ENCODE data around the gene NLRC4.
"Not testable (repeated sequence)": the region's sequence is repeated elsewhere in the genome, so short reads cannot be mapped to it uniquely, and the experiment has no call there.

NLRC4 gene

GRCh38 chr2:32264422-32265105, at the start of gene NLRC4:
Gene NLRC4 (minus strand): TSS chr2:32264886. CDS start chr2:32256775, 8,111 bp downstream.
- peak; percentile 35 to 43 for ATAC-seq

- no peak for ATAC-seq
Observed at GRCh38 chr2:32310577-32310976, 45.9 kb upstream of the NLRC4 start.

GRCh38 chr2:32293966-32294562, 29.4 kb upstream of the NLRC4 start:
- ATAC-seq = not testable (repeated sequence)

GRCh38 chr2:32293493-32293892, 28.8 kb upstream of the NLRC4 start:
- ATAC-seq = not testable (repeated sequence)

GRCh38 chr2:32291746-32292145, 27.1 kb upstream of the NLRC4 start:
- ATAC-seq = no peak

GRCh38 chr2:32290000-32290339, 25.3 kb upstream of the NLRC4 start:
- ATAC-seq = no peak

GRCh38 chr2:32289165-32289999, 24.7 kb upstream of the NLRC4 start:
- ATAC-seq = peak in 1 of 2 donors; percentile 58

- ATAC-seq = peak; percentile 38 to 68
Observed at GRCh38 chr2:32284321-32284720, 19.6 kb upstream of the NLRC4 start.

- ATAC-seq = no peak
Observed at GRCh38 chr2:32278478-32278853, 13.8 kb upstream of the NLRC4 start.

- peak; percentile 99 for ATAC-seq
Observed at GRCh38 chr2:32277674-32278477, 13.2 kb upstream of the NLRC4 start, which contains the start of gene YIPF4. Gene YIPF4 (plus strand): TSS chr2:32277904. CDS start chr2:32278156, 252 bp downstream.

GRCh38 chr2:32277363-32277673, 12.6 kb upstream of the NLRC4 start:
- no peak for ATAC-seq

- ATAC-seq = not testable (repeated sequence)
Observed at GRCh38 chr2:32275790-32276189, 11.1 kb upstream of the NLRC4 start.

- no peak for ATAC-seq
Observed at GRCh38 chr2:32274289-32274688, 9.6 kb upstream of the NLRC4 start.

GRCh38 chr2:32272279-32272678, 7.6 kb upstream of the NLRC4 start:
- ATAC-seq = no peak

GRCh38 chr2:32271063-32271462, 6.4 kb upstream of the NLRC4 start:
- peak; percentile 21 to 74 for ATAC-seq

- ATAC-seq = no peak
Observed at GRCh38 chr2:32262105-32262504, 2.6 kb downstream of the NLRC4 start.

GRCh38 chr2:32260376-32260775, 4.3 kb downstream of the NLRC4 start:
- no peak for ATAC-seq

GRCh38 chr2:32258242-32258641, 6.4 kb downstream of the NLRC4 start:
- ATAC-seq = no peak

- no peak for ATAC-seq
Observed at GRCh38 chr2:32250290-32250689, 14.4 kb downstream of the NLRC4 start.

GRCh38 chr2:32249731-32250236, 14.9 kb downstream of the NLRC4 start:
- no peak for ATAC-seq

- no peak for ATAC-seq
Observed at GRCh38 chr2:32248299-32248698, 16.4 kb downstream of the NLRC4 start.

- no peak for ATAC-seq
Observed at GRCh38 chr2:32246911-32247310, 17.8 kb downstream of the NLRC4 start.

GRCh38 chr2:32242331-32242730, 22.4 kb downstream of the NLRC4 start:
- ATAC-seq = no peak
